GM06990 (cell line): ENCODE measurements around the gene FAM163A.

Source experiments
- DNase-seq: peaks from one replicate; pipeline ENCODE4 v3.0.0-alpha.2; 2011; ENCODE audit not compliant: insufficient read length; ENCODE audit errors: extremely low read depth
- H3K27me3 ChIP-seq: replicated peaks from 2 replicates; pipeline ENCODE4 v1.6.0; 2011; ENCODE audit warnings: low read length; ENCODE audit not compliant: control insufficient read depth, insufficient read depth
- H3K36me3 ChIP-seq: 2 replicates; pipeline ENCODE4 v1.5.1; 2011; ENCODE audit warnings: low read length; ENCODE audit not compliant: control insufficient read depth, insufficient read depth
- H3K4me3 ChIP-seq: replicated peaks from 2 replicates; pipeline ENCODE4 v1.5.1; 2011; ENCODE audit warnings: low read depth, mild to moderate bottlenecking, control low read depth, low read length
- TF ChIP-seq, protein P1 (sequence below): IDR thresholded peaks from 2 replicates; pipeline ENCODE4 v1.5.1; 2011; ENCODE audit warnings: low read length, control low read depth, mild to moderate bottlenecking, inconsistent platforms; ENCODE audit not compliant: insufficient read depth, poor library complexity, severe bottlenecking

Gene FAM163A

GRCh38 chr1:179745743-179746142 lies 2.7 kb downstream of the FAM163A start:
- Histone ChIP-seq H3K27me3 (no peaks in the 10 kb centered on the region; the same call in 1 of the 2 replicates), H3K36me3 (no peaks in the 10 kb centered on the region), H3K4me3 (no peak overlapping the region)
- TF ChIP-seq, protein P1, sequence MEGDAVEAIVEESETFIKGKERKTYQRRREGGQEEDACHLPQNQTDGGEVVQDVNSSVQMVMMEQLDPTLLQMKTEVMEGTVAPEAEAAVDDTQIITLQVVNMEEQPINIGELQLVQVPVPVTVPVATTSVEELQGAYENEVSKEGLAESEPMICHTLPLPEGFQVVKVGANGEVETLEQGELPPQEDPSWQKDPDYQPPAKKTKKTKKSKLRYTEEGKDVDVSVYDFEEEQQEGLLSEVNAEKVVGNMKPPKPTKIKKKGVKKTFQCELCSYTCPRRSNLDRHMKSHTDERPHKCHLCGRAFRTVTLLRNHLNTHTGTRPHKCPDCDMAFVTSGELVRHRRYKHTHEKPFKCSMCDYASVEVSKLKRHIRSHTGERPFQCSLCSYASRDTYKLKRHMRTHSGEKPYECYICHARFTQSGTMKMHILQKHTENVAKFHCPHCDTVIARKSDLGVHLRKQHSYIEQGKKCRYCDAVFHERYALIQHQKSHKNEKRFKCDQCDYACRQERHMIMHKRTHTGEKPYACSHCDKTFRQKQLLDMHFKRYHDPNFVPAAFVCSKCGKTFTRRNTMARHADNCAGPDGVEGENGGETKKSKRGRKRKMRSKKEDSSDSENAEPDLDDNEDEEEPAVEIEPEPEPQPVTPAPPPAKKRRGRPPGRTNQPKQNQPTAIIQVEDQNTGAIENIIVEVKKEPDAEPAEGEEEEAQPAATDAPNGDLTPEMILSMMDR: no peak
- no peak for DNase-seq

- H3K36me3 ChIP-seq: no peaks in the 10 kb centered on the region
- TF ChIP-seq, protein P1: no peak
- DNase-seq: no peak
- no peaks in the 10 kb centered on the region; the same call in 1 of the 2 replicates for H3K27me3 ChIP-seq
- no peak overlapping the region for H3K4me3 ChIP-seq
Observed at GRCh38 chr1:179747611-179748010, 4.5 kb downstream of the FAM163A start.

- Histone ChIP-seq H3K27me3 (no peaks in the 10 kb centered on the region; the same call in 1 of the 2 replicates), H3K4me3 (no peak overlapping the region)
- TF ChIP-seq, protein P1: no peak
Observed at GRCh38 chr1:179748772-179749171, 5.7 kb downstream of the FAM163A start.

GRCh38 chr1:179750630-179751029 lies 7.5 kb downstream of the FAM163A start:
- DNase-seq: no peak
- no peaks in the 10 kb centered on the region; the same call in 1 of the 2 replicates for H3K27me3 ChIP-seq
- TF ChIP-seq, protein P1: no peak
- H3K4me3 ChIP-seq: no peak overlapping the region
- H3K36me3 ChIP-seq: no peaks in the 10 kb centered on the region

More at GRCh38 chr1:179748772-179749171, 5.7 kb downstream of the FAM163A start:
- H3K36me3 ChIP-seq: no peaks in the 10 kb centered on the region
- no peak for DNase-seq

DNA sequence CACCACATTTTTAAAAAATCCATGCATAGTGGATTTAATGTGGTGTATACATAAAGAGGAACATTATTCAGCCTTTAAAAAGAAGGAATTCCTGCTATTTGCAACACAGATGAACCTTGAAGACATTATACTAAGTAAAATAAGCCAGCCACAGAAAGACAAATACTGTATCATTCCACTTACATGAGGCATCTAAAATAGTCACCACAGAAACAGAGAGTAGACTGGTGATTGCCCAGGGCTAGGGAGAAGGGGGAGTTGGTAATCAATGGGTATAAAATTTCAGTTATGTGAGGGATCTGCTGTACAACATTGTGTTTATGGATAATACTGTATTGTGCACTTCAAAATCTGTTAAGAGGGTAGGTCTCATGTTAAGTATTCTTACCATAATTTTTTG lies 10.0 kb downstream of the FAM163A start:
- DNase-seq: no peak
- no peak overlapping the region for H3K4me3 ChIP-seq
- H3K36me3 ChIP-seq: no peaks in the 10 kb centered on the region
- H3K27me3 ChIP-seq: no peaks in the 10 kb centered on the region; the same call in 1 of the 2 replicates
- TF ChIP-seq, protein P1: no peak
